ENCODE measurements around the gene LTV1. TPM values are rescaled to one million over a fixed set of nuclear protein-coding genes. Genes with fewer than 3 reads are reported as not detected.

LTV1 gene
- total and polyA plus RNA-seq, 2 of the 8 experiments (the other 6 are each of a cell fraction or from before 2014, with no cell fraction given), result 8.0 to 46.9 TPM

- TF ChIP-seq, protein P1, sequence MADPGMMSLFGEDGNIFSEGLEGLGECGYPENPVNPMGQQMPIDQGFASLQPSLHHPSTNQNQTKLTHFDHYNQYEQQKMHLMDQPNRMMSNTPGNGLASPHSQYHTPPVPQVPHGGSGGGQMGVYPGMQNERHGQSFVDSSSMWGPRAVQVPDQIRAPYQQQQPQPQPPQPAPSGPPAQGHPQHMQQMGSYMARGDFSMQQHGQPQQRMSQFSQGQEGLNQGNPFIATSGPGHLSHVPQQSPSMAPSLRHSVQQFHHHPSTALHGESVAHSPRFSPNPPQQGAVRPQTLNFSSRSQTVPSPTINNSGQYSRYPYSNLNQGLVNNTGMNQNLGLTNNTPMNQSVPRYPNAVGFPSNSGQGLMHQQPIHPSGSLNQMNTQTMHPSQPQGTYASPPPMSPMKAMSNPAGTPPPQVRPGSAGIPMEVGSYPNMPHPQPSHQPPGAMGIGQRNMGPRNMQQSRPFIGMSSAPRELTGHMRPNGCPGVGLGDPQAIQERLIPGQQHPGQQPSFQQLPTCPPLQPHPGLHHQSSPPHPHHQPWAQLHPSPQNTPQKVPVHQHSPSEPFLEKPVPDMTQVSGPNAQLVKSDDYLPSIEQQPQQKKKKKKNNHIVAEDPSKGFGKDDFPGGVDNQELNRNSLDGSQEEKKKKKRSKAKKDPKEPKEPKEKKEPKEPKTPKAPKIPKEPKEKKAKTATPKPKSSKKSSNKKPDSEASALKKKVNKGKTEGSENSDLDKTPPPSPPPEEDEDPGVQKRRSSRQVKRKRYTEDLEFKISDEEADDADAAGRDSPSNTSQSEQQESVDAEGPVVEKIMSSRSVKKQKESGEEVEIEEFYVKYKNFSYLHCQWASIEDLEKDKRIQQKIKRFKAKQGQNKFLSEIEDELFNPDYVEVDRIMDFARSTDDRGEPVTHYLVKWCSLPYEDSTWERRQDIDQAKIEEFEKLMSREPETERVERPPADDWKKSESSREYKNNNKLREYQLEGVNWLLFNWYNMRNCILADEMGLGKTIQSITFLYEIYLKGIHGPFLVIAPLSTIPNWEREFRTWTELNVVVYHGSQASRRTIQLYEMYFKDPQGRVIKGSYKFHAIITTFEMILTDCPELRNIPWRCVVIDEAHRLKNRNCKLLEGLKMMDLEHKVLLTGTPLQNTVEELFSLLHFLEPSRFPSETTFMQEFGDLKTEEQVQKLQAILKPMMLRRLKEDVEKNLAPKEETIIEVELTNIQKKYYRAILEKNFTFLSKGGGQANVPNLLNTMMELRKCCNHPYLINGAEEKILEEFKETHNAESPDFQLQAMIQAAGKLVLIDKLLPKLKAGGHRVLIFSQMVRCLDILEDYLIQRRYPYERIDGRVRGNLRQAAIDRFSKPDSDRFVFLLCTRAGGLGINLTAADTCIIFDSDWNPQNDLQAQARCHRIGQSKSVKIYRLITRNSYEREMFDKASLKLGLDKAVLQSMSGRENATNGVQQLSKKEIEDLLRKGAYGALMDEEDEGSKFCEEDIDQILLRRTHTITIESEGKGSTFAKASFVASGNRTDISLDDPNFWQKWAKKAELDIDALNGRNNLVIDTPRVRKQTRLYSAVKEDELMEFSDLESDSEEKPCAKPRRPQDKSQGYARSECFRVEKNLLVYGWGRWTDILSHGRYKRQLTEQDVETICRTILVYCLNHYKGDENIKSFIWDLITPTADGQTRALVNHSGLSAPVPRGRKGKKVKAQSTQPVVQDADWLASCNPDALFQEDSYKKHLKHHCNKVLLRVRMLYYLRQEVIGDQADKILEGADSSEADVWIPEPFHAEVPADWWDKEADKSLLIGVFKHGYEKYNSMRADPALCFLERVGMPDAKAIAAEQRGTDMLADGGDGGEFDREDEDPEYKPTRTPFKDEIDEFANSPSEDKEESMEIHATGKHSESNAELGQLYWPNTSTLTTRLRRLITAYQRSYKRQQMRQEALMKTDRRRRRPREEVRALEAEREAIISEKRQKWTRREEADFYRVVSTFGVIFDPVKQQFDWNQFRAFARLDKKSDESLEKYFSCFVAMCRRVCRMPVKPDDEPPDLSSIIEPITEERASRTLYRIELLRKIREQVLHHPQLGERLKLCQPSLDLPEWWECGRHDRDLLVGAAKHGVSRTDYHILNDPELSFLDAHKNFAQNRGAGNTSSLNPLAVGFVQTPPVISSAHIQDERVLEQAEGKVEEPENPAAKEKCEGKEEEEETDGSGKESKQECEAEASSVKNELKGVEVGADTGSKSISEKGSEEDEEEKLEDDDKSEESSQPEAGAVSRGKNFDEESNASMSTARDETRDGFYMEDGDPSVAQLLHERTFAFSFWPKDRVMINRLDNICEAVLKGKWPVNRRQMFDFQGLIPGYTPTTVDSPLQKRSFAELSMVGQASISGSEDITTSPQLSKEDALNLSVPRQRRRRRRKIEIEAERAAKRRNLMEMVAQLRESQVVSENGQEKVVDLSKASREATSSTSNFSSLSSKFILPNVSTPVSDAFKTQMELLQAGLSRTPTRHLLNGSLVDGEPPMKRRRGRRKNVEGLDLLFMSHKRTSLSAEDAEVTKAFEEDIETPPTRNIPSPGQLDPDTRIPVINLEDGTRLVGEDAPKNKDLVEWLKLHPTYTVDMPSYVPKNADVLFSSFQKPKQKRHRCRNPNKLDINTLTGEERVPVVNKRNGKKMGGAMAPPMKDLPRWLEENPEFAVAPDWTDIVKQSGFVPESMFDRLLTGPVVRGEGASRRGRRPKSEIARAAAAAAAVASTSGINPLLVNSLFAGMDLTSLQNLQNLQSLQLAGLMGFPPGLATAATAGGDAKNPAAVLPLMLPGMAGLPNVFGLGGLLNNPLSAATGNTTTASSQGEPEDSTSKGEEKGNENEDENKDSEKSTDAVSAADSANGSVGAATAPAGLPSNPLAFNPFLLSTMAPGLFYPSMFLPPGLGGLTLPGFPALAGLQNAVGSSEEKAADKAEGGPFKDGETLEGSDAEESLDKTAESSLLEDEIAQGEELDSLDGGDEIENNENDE (IDR thresholded peaks at IDR 0.05; ENCODE audit: insufficient replicate concordance, low read length), result no peak
- TF ChIP-seq ASH2L (IDR thresholded peaks at IDR 0.05; ENCODE audit: low read length) (peak; percentile 87), CTCF (IDR thresholded peaks at IDR 0.05; ENCODE audit: control extremely low read depth in 1 of 3, insufficient read depth in 1 of 3, low read depth in 1 of 3, low read length in 3 of 3) (no peak), JUN (IDR thresholded peaks at IDR 0.05; ENCODE audit: low read depth, low read length) (no peak), RXRA (IDR thresholded peaks at IDR 0.05; ENCODE audit: insufficient read depth, low read depth, low read length) (no peak), POLR2AphosphoS5 (IDR thresholded peaks at IDR 0.05; ENCODE audit: low read depth, low read length) (peak; percentile 86; the same call in 1 of the 2 replicates), NRF1 (IDR thresholded peaks at IDR 0.05; ENCODE audit: low read depth, low read length) (no peak), TAF1 (IDR thresholded peaks at IDR 0.05; ENCODE audit: low read depth, low read length) (peak; percentile 71)
These were observed at the start of gene LTV1 (continued) for GRCh38 chr6:143842902-143843676.

All from H1 (cell line).